ENCODE measurements around the gene JAZF1.

- TF ChIP-seq, protein P1, sequence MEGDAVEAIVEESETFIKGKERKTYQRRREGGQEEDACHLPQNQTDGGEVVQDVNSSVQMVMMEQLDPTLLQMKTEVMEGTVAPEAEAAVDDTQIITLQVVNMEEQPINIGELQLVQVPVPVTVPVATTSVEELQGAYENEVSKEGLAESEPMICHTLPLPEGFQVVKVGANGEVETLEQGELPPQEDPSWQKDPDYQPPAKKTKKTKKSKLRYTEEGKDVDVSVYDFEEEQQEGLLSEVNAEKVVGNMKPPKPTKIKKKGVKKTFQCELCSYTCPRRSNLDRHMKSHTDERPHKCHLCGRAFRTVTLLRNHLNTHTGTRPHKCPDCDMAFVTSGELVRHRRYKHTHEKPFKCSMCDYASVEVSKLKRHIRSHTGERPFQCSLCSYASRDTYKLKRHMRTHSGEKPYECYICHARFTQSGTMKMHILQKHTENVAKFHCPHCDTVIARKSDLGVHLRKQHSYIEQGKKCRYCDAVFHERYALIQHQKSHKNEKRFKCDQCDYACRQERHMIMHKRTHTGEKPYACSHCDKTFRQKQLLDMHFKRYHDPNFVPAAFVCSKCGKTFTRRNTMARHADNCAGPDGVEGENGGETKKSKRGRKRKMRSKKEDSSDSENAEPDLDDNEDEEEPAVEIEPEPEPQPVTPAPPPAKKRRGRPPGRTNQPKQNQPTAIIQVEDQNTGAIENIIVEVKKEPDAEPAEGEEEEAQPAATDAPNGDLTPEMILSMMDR (IDR thresholded peaks at IDR 0.05 in 2 of 3, conservative IDR thresholded peaks at IDR 0.05 in 1 of 3; ENCODE audit: borderline replicate concordance in 1 of 3, insufficient read depth in 1 of 3, low read depth in 2 of 3, low read length in 2 of 3), result no peak
- TF ChIP-seq POLR2A (IDR thresholded peaks at IDR 0.05; ENCODE audit: borderline replicate concordance, extremely low read depth, insufficient read depth, insufficient read length), result no peak
- no peak for TF ChIP-seq EZH2phosphoT487 (IDR thresholded peaks at IDR 0.05; ENCODE audit: borderline replicate concordance)
- no peak for TF ChIP-seq RAD21 (IDR thresholded peaks at IDR 0.05; ENCODE audit: low read depth)
- TF ChIP-seq SIN3A (IDR thresholded peaks at IDR 0.05; ENCODE audit: low read depth), result no peak
- TF ChIP-seq YY1 (IDR thresholded peaks at IDR 0.05; ENCODE audit: extremely low read depth, insufficient replicate concordance, low read depth, low read length), result no peak
- no peak for TF ChIP-seq ELF1 (IDR thresholded peaks at IDR 0.05; ENCODE audit: borderline replicate concordance, low read depth)
- TF ChIP-seq CEBPB (IDR thresholded peaks at IDR 0.05; ENCODE audit: low read depth), result no peak
- TF ChIP-seq POLR2AphosphoS5 (IDR thresholded peaks at IDR 0.05; ENCODE audit: low read depth, low read length), result no peak
- TF ChIP-seq ZFX (IDR thresholded peaks at IDR 0.05), result no peak
- TF ChIP-seq TCF7L2 (IDR thresholded peaks at IDR 0.05; ENCODE audit: borderline replicate concordance, extremely low read depth, insufficient read depth, insufficient read length), result no peak
Measured at GRCh38 chr7:28104811-28105210, 75.8 kb downstream of the JAZF1 start.
